PFSK-1 (cell line): ENCODE measurements around the gene CFLAR.

ENCODE experiments used
- POLR2AphosphoS5 ChIP-seq: IDR thresholded peaks from 2 replicates; pipeline ENCODE4 v1.6.1; 2012; ENCODE audit warnings: low read depth, mild to moderate bottlenecking, control low read depth, low read length, moderate library complexity
- TAF1 ChIP-seq: IDR thresholded peaks from 2 replicates; pipeline ENCODE4 v1.6.1; 2012; ENCODE audit warnings: low read length, control low read depth, borderline replicate concordance; ENCODE audit not compliant: insufficient read depth
- TF ChIP-seq, protein P1 (sequence below), 2 experiments: IDR thresholded peaks; 2 replicates each; pipeline versions ENCODE4 v1.6.1 to v1.8.0; 2011 to 2012; ENCODE audit warnings: low read depth in 2 of 2, low read length in 2 of 2, control low read depth in 1 of 2, inconsistent platforms in 1 of 2, mild to moderate bottlenecking in 1 of 2, moderate library complexity in 1 of 2; ENCODE audit not compliant: insufficient read depth in 1 of 2

DNA sequence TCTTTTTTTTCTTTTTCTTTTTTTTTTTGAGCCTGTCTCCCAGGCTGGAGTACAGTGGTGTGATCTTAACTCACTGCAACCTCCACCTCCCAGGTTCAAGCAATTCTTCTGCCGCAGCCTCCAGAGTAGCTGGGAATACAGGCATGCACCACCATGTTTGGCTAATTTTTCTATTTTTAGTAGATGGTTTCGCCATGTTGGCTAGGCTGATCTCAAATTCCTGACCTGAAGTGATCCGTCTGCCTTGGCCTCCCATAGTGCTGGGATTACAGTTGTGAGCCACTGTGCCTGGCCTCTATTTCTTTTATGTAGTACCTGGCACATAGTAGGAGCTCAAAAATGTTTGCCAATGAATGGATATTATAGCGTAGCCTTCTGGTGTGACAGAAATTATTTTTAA, 6.8 kb upstream of the CFLAR start:
- TF ChIP-seq POLR2AphosphoS5 (no peak), TAF1 (no peak)
- TF ChIP-seq, protein P1, sequence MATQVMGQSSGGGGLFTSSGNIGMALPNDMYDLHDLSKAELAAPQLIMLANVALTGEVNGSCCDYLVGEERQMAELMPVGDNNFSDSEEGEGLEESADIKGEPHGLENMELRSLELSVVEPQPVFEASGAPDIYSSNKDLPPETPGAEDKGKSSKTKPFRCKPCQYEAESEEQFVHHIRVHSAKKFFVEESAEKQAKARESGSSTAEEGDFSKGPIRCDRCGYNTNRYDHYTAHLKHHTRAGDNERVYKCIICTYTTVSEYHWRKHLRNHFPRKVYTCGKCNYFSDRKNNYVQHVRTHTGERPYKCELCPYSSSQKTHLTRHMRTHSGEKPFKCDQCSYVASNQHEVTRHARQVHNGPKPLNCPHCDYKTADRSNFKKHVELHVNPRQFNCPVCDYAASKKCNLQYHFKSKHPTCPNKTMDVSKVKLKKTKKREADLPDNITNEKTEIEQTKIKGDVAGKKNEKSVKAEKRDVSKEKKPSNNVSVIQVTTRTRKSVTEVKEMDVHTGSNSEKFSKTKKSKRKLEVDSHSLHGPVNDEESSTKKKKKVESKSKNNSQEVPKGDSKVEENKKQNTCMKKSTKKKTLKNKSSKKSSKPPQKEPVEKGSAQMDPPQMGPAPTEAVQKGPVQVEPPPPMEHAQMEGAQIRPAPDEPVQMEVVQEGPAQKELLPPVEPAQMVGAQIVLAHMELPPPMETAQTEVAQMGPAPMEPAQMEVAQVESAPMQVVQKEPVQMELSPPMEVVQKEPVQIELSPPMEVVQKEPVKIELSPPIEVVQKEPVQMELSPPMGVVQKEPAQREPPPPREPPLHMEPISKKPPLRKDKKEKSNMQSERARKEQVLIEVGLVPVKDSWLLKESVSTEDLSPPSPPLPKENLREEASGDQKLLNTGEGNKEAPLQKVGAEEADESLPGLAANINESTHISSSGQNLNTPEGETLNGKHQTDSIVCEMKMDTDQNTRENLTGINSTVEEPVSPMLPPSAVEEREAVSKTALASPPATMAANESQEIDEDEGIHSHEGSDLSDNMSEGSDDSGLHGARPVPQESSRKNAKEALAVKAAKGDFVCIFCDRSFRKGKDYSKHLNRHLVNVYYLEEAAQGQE (IDR thresholded peaks at IDR 0.05; ENCODE audit: insufficient read depth in 1 of 2, low read depth in 2 of 2, low read length in 2 of 2), result no peak
